DLD1 (cell line): Measurements from ENCODE around the gene TUBD1.

Experiments used
- in situ Hi-C: cut with HindIII; loops from 2 replicates; pipeline ENCODE4 v1.10.0; 2017; ENCODE audit warnings: low sequenced_read_pairs

Gene TUBD1

GRCh38 chr17:59826706-59827453, 65.9 kb downstream of the TUBD1 start:
- in situ Hi-C loops, result no loop called here

- in situ Hi-C loops, result no loop called here
Observed at GRCh38 chr17:59825533-59826322, 67.0 kb downstream of the TUBD1 start.

- in situ Hi-C loops, result no loop called here
Observed at GRCh38 chr17:59815965-59816364, 76.8 kb downstream of the TUBD1 start.

- in situ Hi-C loops, result no loop called here
Observed at GRCh38 chr17:59814685-59815084, 78.1 kb downstream of the TUBD1 start.

DNA sequence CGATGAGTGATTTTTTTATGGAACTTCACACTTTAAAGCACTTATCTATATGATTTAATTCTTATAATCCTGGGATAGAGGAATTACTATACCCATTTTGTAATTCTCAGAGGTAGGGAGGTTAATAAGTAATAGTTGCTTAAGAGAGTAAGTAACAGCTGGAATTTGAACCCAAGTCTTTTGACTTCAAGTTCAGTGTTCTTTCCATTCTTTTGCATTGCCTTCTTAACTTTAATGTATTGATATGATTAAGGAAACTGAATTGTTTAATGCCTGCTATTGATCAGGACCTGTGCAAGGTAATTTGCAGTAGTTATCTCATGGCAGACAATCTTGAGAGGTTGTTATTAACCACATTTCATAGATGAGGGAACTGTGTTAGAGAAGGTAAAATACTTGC, 78.5 kb downstream of the TUBD1 start:
- in situ Hi-C loops, result no loop called here

DNA sequence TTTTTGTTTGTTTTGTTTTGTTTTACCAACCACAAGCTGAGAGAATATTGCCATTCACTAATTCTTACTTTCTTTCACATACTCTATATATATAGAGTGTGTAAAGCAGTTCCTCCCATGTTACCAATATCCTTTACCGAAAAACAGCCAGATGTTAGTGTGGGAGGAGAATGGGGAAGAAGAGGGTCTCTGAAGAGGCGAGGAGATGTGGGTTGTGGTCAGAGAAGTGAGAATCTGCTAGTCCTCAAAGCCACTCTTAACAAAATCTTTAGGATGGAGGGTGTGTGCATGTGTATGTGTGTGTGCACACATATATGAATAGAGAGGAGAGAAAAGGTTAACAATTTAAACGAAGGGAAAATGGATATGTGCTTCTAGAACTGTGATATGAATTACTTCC, 80.6 kb downstream of the TUBD1 start:
- in situ Hi-C loops, result no loop called here

GRCh38 chr17:59811209-59811608, 81.5 kb downstream of the TUBD1 start:
- in situ Hi-C loops, result no loop called here

DNA sequence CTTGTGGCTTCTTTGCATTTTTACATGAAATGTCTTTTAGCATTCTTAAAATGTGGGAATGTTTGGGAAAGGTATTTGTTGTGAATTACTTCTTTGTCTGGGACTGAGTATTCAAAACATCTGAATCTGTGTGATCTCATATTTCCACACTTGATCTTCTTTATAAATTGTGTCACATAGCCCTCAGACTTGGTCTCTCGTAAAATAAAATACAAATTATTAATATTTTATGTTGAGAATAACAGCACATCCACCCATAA, 81.9 kb downstream of the TUBD1 start:
- in situ Hi-C loops, result no loop called here
